K562 (cell line): ENCODE results near the gene SLC16A2. TPM values are rescaled to one million over a fixed set of nuclear protein-coding genes. Genes with fewer than 3 reads are reported as not detected.
A peak's percentile ranks its signal among the peaks of the same experiment; 100 is the strongest.

ENCODE experiments used
- BCOR ChIP-seq: fragments of 450-650 bp; IDR thresholded peaks from 2 replicates; pipeline ENCODE4 v1.6.1; 2016
- CTCF ChIP-seq, 3 experiments: IDR thresholded peaks in 2 of 3; conservative IDR thresholded peaks in 1 of 3; 2 replicates each; pipeline ENCODE4 v1.5.1; 2011 to 2012; ENCODE audit warnings: low read length in 3 of 3, mild to moderate bottlenecking in 3 of 3, control low read depth in 2 of 3, improper control_type of control experiment in 1 of 3, inconsistent platforms in 1 of 3, low read depth in 1 of 3, mixed read lengths in 1 of 3, moderate library complexity in 1 of 3; ENCODE audit not compliant: insufficient read depth in 2 of 3
- DPF2 ChIP-seq: fragments of 450-650 bp; IDR thresholded peaks from 2 replicates; pipeline ENCODE4 v1.6.1; 2016
- EZH2 ChIP-seq: IDR thresholded peaks from 2 replicates; pipeline ENCODE4 v1.6.1; 2012; ENCODE audit warnings: low read depth, mild to moderate bottlenecking, inconsistent platforms, low read length, borderline replicate concordance
- GMEB1 ChIP-seq: fragments of 250-450 bp; sonication (Bioruptor Pico); IDR thresholded peaks from 2 replicates; pipeline ENCODE4 v1.4.0; 2020; ENCODE audit warnings: mild to moderate bottlenecking
- HMBOX1 ChIP-seq: sonication (generic); IDR thresholded peaks from 2 replicates; pipeline ENCODE4 v1.6.1; 2016
- NFIC ChIP-seq: fragments of 450-650 bp; IDR thresholded peaks from 2 replicates; pipeline ENCODE4 v1.6.1; 2017; ENCODE audit warnings: mild to moderate bottlenecking, inconsistent platforms
- PBX2 ChIP-seq, 2 experiments: IDR thresholded peaks in 1 of 2; conservative IDR thresholded peaks in 1 of 2; 2 replicates each; pipeline ENCODE4 v1.6.1; 2016; ENCODE audit warnings: low read depth in 2 of 2, mild to moderate bottlenecking in 1 of 2, missing compliant biosample characterization in 1 of 2, missing genetic modification characterization in 1 of 2, moderate library complexity in 1 of 2
- RAD21 ChIP-seq, 2 experiments: fragments of 250-450 bp in 1 of 2; fragments of 450-650 bp in 1 of 2; sonication (Bioruptor Pico) in 1 of 2; formaldehyde crosslinking in 1 of 2; IDR thresholded peaks in 1 of 2; conservative IDR thresholded peaks in 1 of 2; 2 replicates each; pipeline versions ENCODE4 v1.4.0 to v1.8.0; 2020 to 2022; ENCODE audit warnings: mild to moderate bottlenecking in 2 of 2, moderate library complexity in 1 of 2
- RAD51 ChIP-seq: fragments of 450-650 bp; IDR thresholded peaks from 2 replicates; pipeline ENCODE4 v1.7.1; 2016; ENCODE audit warnings: low read depth, mild to moderate bottlenecking, borderline replicate concordance
- RHOXF2B ChIP-seq: fragments of 250-450 bp; sonication (Bioruptor Pico); conservative IDR thresholded peaks from 2 replicates; pipeline ENCODE4 v1.5.1; 2021
- SMC3 ChIP-seq: conservative IDR thresholded peaks from 2 replicates; pipeline ENCODE4 v1.6.1; 2011; ENCODE audit warnings: low read depth, low read length, improper control_type of control experiment; ENCODE audit not compliant: insufficient read depth
- SNIP1 ChIP-seq: fragments of 450-650 bp; IDR thresholded peaks from 2 replicates; pipeline ENCODE4 v1.7.1; 2017; ENCODE audit warnings: low read depth, mild to moderate bottlenecking
- TFAM ChIP-seq: fragments of 250-450 bp; sonication (Bioruptor Pico); conservative IDR thresholded peaks from 2 replicates; pipeline ENCODE4 v1.5.0; 2021; ENCODE audit warnings: mild to moderate bottlenecking, moderate library complexity
- TFE3 ChIP-seq: fragments of 450-650 bp; formaldehyde crosslinking; IDR thresholded peaks from 2 replicates; pipeline ENCODE4 v1.4.0; 2020; ENCODE audit warnings: mild to moderate bottlenecking, mixed read lengths
- VEZF1 ChIP-seq: fragments of 200-800 bp; sonication (Bioruptor generic); IDR thresholded peaks from 2 replicates; pipeline ENCODE4 v1.6.1; 2017; ENCODE audit warnings: missing genetic modification characterization, missing compliant biosample characterization
- ZC3H4 ChIP-seq: sonication (generic); formaldehyde crosslinking; IDR thresholded peaks from 2 replicates; pipeline ENCODE4 v1.9.0; 2021; ENCODE audit warnings: missing genetic modification reagents, borderline replicate concordance
- ZNF764 ChIP-seq: fragments of 250-450 bp; sonication (Bioruptor Pico); IDR thresholded peaks from 2 replicates; pipeline ENCODE4 v1.4.0; 2020; ENCODE audit warnings: low read depth, mild to moderate bottlenecking, moderate library complexity
- polyA plus RNA-seq, 8 experiments: library from polyadenylated mRNA; depleted of rRNA in 4 of 8; stranded (reverse) in 5 of 8; unstranded in 3 of 8; fragments of >200 nt; fragmentation: Nextera tagmentation in 2 of 8; fragmentation: Illumina TruSeq in 1 of 8; extraction: Ambion mirVana in 2 of 8; extraction: Trizol in 1 of 8; gene quantifications; 2 replicates each; pipeline versions ENCODE4 v1.2.1 to v1.2.3, GENCODE V29; 2011 to 2014; ENCODE audit warnings: inconsistent platforms in 1 of 8, missing spikeins in 1 of 8
- total RNA-seq, 7 experiments: library from RNA; depleted of rRNA in 6 of 7; stranded (reverse); fragments of >200 nt in 6 of 7; fragmentation: Illumina TruSeq in 2 of 7; extraction: Trizol in 2 of 7; gene quantifications; 2 replicates each; pipeline versions ENCODE4 v1.2.1 to v1.2.3, GENCODE V29; 2011 to 2021; ENCODE audit warnings: low replicate concordance in 1 of 7

SLC16A2 gene
- total and polyA plus RNA-seq, 9 of the 15 experiments (the other 6 are each of a cell fraction or from before 2014, with no cell fraction given): 0.07 TPM; not detected in 8

GRCh38 chrX:74382613-74383012 lies 38.7 kb upstream of the SLC16A2 start (continued):
- no peak for TF ChIP-seq TFE3 (CRISPR knock-in tag)
- no peak for TF ChIP-seq SNIP1
- TF ChIP-seq GMEB1: no peak
- no peak for TF ChIP-seq DPF2
- no peak for TF ChIP-seq RAD51
- TF ChIP-seq HMBOX1: 0 out of 2 replicates have a peak, but pooled peaks have one; percentile 27
- peak; percentile 23; the same call in 1 of the 2 replicates for TF ChIP-seq SMC3
- no peak for TF ChIP-seq RHOXF2B
- TF ChIP-seq VEZF1 (CRISPR knock-in tag): no peak
- TF ChIP-seq ZC3H4 (CRISPR knock-in tag): no peak
- no peak for TF ChIP-seq TFAM (CRISPR knock-in tag)
- TF ChIP-seq EZH2: no peak
- TF ChIP-seq NFIC: peak; percentile 15; the same call in 1 of the 2 replicates
- TF ChIP-seq ZNF764 (CRISPR knock-in tag): no peak
- no peak for TF ChIP-seq BCOR
- TF ChIP-seq PBX2 (CRISPR knock-in tag; IDR thresholded peaks at IDR 0.05; ENCODE audit: low read depth): no peak
- peak; percentile 63 for TF ChIP-seq PBX2 (tag; conservative IDR thresholded peaks at IDR 0.05; ENCODE audit: low read depth)
- peak; percentile 66 to 71 (median 71) for TF ChIP-seq CTCF (IDR thresholded peaks at IDR 0.05 in 2 of 3, conservative IDR thresholded peaks at IDR 0.05 in 1 of 3; ENCODE audit: insufficient read depth in 2 of 3, low read depth in 1 of 3, low read length in 3 of 3)
- TF ChIP-seq RAD21 (CRISPR knock-in tag; conservative IDR thresholded peaks at IDR 0.05 in 1 of 2, IDR thresholded peaks at IDR 0.05 in 1 of 2): peak; percentile 57 to 58
